Naive thymus-derived CD4-positive, alpha-beta T cell (primary cell): ENCODE results near the gene PBX1. TPM values are rescaled to one million over a fixed set of nuclear protein-coding genes. Genes with fewer than 3 reads are reported as not detected.

Experiments
- ATAC-seq: fragments of 150-1000 bp; cut with Tn5 transposase; 2 replicates; pipeline ENCODE4 v1.10.0; 2021; ENCODE audit warnings: mild to moderate bottlenecking, moderate library complexity
- CTCF ChIA-PET: fragments of 350-600 bp; sonication (Branson Sonifier 250); formaldehyde crosslinking; loops from one replicate; lab custom pipeline; 2021; ENCODE audit warnings: antibody characterized with exemption; lab: Charles Lee
- POLR2A ChIA-PET: fragments of 350-600 bp; sonication (Branson Sonifier 250); formaldehyde crosslinking; loops from one replicate; lab custom pipeline; 2021; ENCODE audit warnings: antibody characterized with exemption, inconsistent platforms; lab: Charles Lee
- DNase-seq, 9 donors: peaks; one replicate each; pipeline versions ENCODE4 v3.0.0 to v3.0.0-alpha.2; 2020 to 2022; ENCODE audit warnings: mixed read lengths in 1 of 9
- H3K27ac ChIP-seq: one replicate; pipeline ENCODE4 v1.7.0; 2013; ENCODE audit warnings: mild to moderate bottlenecking, low read depth, low read length, moderate library complexity
- H3K27me3 ChIP-seq, 2 donors: one replicate each; pipeline ENCODE4 v1.7.0; 2013; ENCODE audit warnings: low read length in 2 of 2, mild to moderate bottlenecking in 2 of 2, moderate library complexity in 2 of 2; ENCODE audit not compliant: control insufficient read depth in 2 of 2, insufficient read depth in 2 of 2
- H3K36me3 ChIP-seq, 3 experiments: 1 replicate in 2 of 3; 2 replicates in 1 of 3; pipeline ENCODE4 v1.7.0; 2013; ENCODE audit warnings: low read length in 3 of 3, mild to moderate bottlenecking in 3 of 3, moderate library complexity in 1 of 3; ENCODE audit not compliant: insufficient read depth in 3 of 3, control insufficient read depth in 2 of 3
- H3K4me1 ChIP-seq, 2 donors: one replicate each; pipeline ENCODE4 v1.7.0; 2013; ENCODE audit warnings: low read length in 2 of 2, mild to moderate bottlenecking in 2 of 2, moderate library complexity in 1 of 2; ENCODE audit not compliant: control insufficient read depth in 2 of 2, insufficient read depth in 2 of 2
- H3K4me3 ChIP-seq: 2 replicates; pipeline ENCODE4 v1.7.0; 2013; ENCODE audit warnings: mild to moderate bottlenecking, low read length
- H3K9me3 ChIP-seq, 3 experiments: 1 replicate in 2 of 3; 2 replicates in 1 of 3; pipeline ENCODE4 v1.7.0; 2013; ENCODE audit warnings: low read length in 3 of 3; ENCODE audit not compliant: control insufficient read depth in 2 of 3
- H3K27ac Mint-ChIP-seq, 9 donors: one replicate each; pipeline ENCODE4 v1.8.0; 2020 to 2022; ENCODE audit warnings: mixed read lengths in 9 of 9, mild to moderate bottlenecking in 8 of 9, moderate library complexity in 5 of 9, inconsistent platforms in 2 of 9
- H3K27me3 Mint-ChIP-seq, 5 donors: one replicate each; pipeline ENCODE4 v1.8.0; 2021 to 2022; ENCODE audit warnings: mixed read lengths in 5 of 5, mild to moderate bottlenecking in 1 of 5
- H3K36me3 Mint-ChIP-seq, 5 donors: one replicate each; pipeline ENCODE4 v1.8.0; 2020 to 2022; ENCODE audit warnings: mixed read lengths in 5 of 5, mild to moderate bottlenecking in 3 of 5, inconsistent platforms in 1 of 5
- H3K4me1 Mint-ChIP-seq, 7 donors: one replicate each; pipeline ENCODE4 v1.8.0; 2020 to 2022; ENCODE audit warnings: mixed read lengths in 7 of 7, mild to moderate bottlenecking in 3 of 7, inconsistent platforms in 1 of 7
- H3K4me3 Mint-ChIP-seq, 10 donors: one replicate each; pipeline ENCODE4 v1.8.0; 2020 to 2022; ENCODE audit warnings: mild to moderate bottlenecking in 10 of 10, mixed read lengths in 10 of 10, moderate library complexity in 6 of 10, inconsistent platforms in 2 of 10
- H3K9me3 Mint-ChIP-seq, 11 donors: one replicate each; pipeline ENCODE4 v1.8.0; 2020 to 2022; ENCODE audit warnings: mixed read lengths in 11 of 11, mild to moderate bottlenecking in 4 of 11, inconsistent platforms in 1 of 11, moderate library complexity in 1 of 11
- intact Hi-C, 2 donors: fragments of 100-400 bp; cut with micrococcal nuclease; formaldehyde crosslinking; loops; one replicate each; pipeline ENCODE4 v1.15.1; 2023
- polyA plus RNA-seq, 2 donors: library from polyadenylated mRNA; unstranded; fragments of 300-500 nt; fragmentation: Illumina TruSeq; gene quantifications; one replicate each; pipeline ENCODE4 v1.2.3, GENCODE V29; 2021
- total RNA-seq, 6 experiments: library from RNA in 5 of 6; stranded (reverse) in 5 of 6; gene quantifications; 1 replicate in 5 of 6; 2 replicates in 1 of 6; pipeline ENCODE4 v1.2.3 and lab custom pipeline; 2021 to 2026

PBX1 gene
- total and polyA plus RNA-seq, 7 experiments from 2014 or later: 0.02 to 2.9 (median 1.7) TPM; not detected in 1

- Histone ChIP-seq H3K4me1 (no peaks in the 10 kb centered on the region), H3K27me3 (no peaks in the 10 kb centered on the region), H3K27ac (no peak overlapping the region), H3K4me3 (no peak overlapping the region), H3K9me3 (no peaks in the 10 kb centered on the region), H3K36me3 (no peaks in the 10 kb centered on the region)
- peaks cover 0 to 8% (median 0%) of the 10 kb centered on the region in 11 donors for H3K9me3 Mint-ChIP-seq
- no peak overlapping the region for H3K4me3 Mint-ChIP-seq
- POLR2A ChIA-PET: no interaction called here
- H3K27ac Mint-ChIP-seq: no peak overlapping the region
- peaks cover 0 to 10% (median 4%) of the 10 kb centered on the region in 5 donors for H3K27me3 Mint-ChIP-seq
- H3K36me3 Mint-ChIP-seq: no peaks in the 10 kb centered on the region
- no peak for DNase-seq
- CTCF ChIA-PET: interaction anchor here (0.7 kb wide), 1 partner anchor 721 kb away, joined by 4 read pairs; no protein-coding TSS in a partner anchor
- no peak for ATAC-seq
- peaks cover 0 to 2% (median 0%) of the 10 kb centered on the region in 7 donors for H3K4me1 Mint-ChIP-seq
- intact Hi-C loops: no loop called here
Observed at GRCh38 chr1:164595212-164595611, 36.2 kb downstream of the PBX1 start.

GRCh38 chr1:164596172-164596571, 37.2 kb downstream of the PBX1 start:
- ChIA-PET POLR2A (no interaction called here), CTCF (no interaction called here)
- no peaks in the 10 kb centered on the region for H3K36me3 Mint-ChIP-seq
- no peaks in the 10 kb centered on the region for H3K36me3 ChIP-seq
- no peak for ATAC-seq
- H3K4me3 Mint-ChIP-seq: no peak overlapping the region
- H3K27ac ChIP-seq: no peak overlapping the region
- H3K27me3 Mint-ChIP-seq: peaks cover 0 to 5% (median 0%) of the 10 kb centered on the region in 5 donors
- H3K27ac Mint-ChIP-seq: no peak overlapping the region
- H3K27me3 ChIP-seq: no peaks in the 10 kb centered on the region
- H3K4me1 ChIP-seq: no peaks in the 10 kb centered on the region
- intact Hi-C loops: no loop called here
- no peaks in the 10 kb centered on the region for H3K9me3 ChIP-seq
- no peak for DNase-seq
- H3K4me3 ChIP-seq: no peak overlapping the region
- H3K9me3 Mint-ChIP-seq: peaks cover 0 to 8% (median 0%) of the 10 kb centered on the region in 11 donors
- peaks cover 0 to 2% (median 0%) of the 10 kb centered on the region in 7 donors for H3K4me1 Mint-ChIP-seq

GRCh38 chr1:164598719-164599118, 39.7 kb downstream of the PBX1 start:
- DNase-seq (no peak), ATAC-seq (no peak)
- H3K27ac Mint-ChIP-seq: no peak overlapping the region
- peaks cover 0 to 4% (median 0%) of the 10 kb centered on the region in 11 donors for H3K9me3 Mint-ChIP-seq
- CTCF ChIA-PET: no interaction called here
- H3K27me3 ChIP-seq: no peaks in the 10 kb centered on the region
- no peak overlapping the region for H3K27ac ChIP-seq
- H3K36me3 Mint-ChIP-seq: no peaks in the 10 kb centered on the region
- H3K4me1 Mint-ChIP-seq: no peaks in the 10 kb centered on the region
- no peak overlapping the region for H3K4me3 ChIP-seq
- H3K4me1 ChIP-seq: no peaks in the 10 kb centered on the region
- H3K36me3 ChIP-seq: no peaks in the 10 kb centered on the region
- POLR2A ChIA-PET: no interaction called here
- no peak overlapping the region for H3K4me3 Mint-ChIP-seq
- no peaks in the 10 kb centered on the region for H3K27me3 Mint-ChIP-seq
- intact Hi-C loops: no loop called here
- H3K9me3 ChIP-seq: no peaks in the 10 kb centered on the region

GRCh38 chr1:164599272-164599671, 40.3 kb downstream of the PBX1 start:
- H3K4me3 Mint-ChIP-seq: no peak overlapping the region
- H3K4me1 ChIP-seq: no peaks in the 10 kb centered on the region
- no peaks in the 10 kb centered on the region for H3K27me3 ChIP-seq
- H3K27ac Mint-ChIP-seq: no peak overlapping the region
- no peak for DNase-seq
- no peak for ATAC-seq
- H3K9me3 ChIP-seq: no peaks in the 10 kb centered on the region
- H3K27ac ChIP-seq: no peak overlapping the region
- H3K27me3 Mint-ChIP-seq: no peaks in the 10 kb centered on the region
- H3K4me1 Mint-ChIP-seq: no peaks in the 10 kb centered on the region
- H3K36me3 ChIP-seq: no peaks in the 10 kb centered on the region
- ChIA-PET CTCF (interaction anchor here (0.6 kb wide), 1 partner anchor 169 kb away, joined by 3 read pairs; no protein-coding TSS in a partner anchor), POLR2A (no interaction called here)
- intact Hi-C loops: no loop called here
- H3K9me3 Mint-ChIP-seq: peaks cover 0 to 4% (median 0%) of the 10 kb centered on the region in 11 donors
- H3K36me3 Mint-ChIP-seq: no peaks in the 10 kb centered on the region
- no peak overlapping the region for H3K4me3 ChIP-seq

- DNase-seq: no peak
- no peak overlapping the region for H3K27ac ChIP-seq
- ATAC-seq: no peak
- H3K36me3 Mint-ChIP-seq: no peaks in the 10 kb centered on the region
- intact Hi-C loops: no loop called here
- no peaks in the 10 kb centered on the region for H3K36me3 ChIP-seq
- no peak overlapping the region for H3K4me3 Mint-ChIP-seq
- ChIA-PET CTCF (no interaction called here), POLR2A (no interaction called here)
- peaks cover 0 to 4% (median 0%) of the 10 kb centered on the region in 11 donors for H3K9me3 Mint-ChIP-seq
- H3K27ac Mint-ChIP-seq: no peak overlapping the region
- no peaks in the 10 kb centered on the region for H3K9me3 ChIP-seq
- H3K27me3 ChIP-seq: no peaks in the 10 kb centered on the region
- no peaks in the 10 kb centered on the region for H3K4me1 Mint-ChIP-seq
- no peaks in the 10 kb centered on the region for H3K4me1 ChIP-seq
- no peak overlapping the region for H3K4me3 ChIP-seq
- H3K27me3 Mint-ChIP-seq: peaks cover 0 to 5% (median 0%) of the 10 kb centered on the region in 5 donors
Observed at GRCh38 chr1:164601399-164602100, 42.6 kb downstream of the PBX1 start.

GRCh38 chr1:164602101-164602422, 43.1 kb downstream of the PBX1 start:
- Histone ChIP-seq H3K4me3 (no peak overlapping the region), H3K27ac (no peak overlapping the region), H3K36me3 (no peaks in the 10 kb centered on the region), H3K4me1 (no peaks in the 10 kb centered on the region), H3K27me3 (no peaks in the 10 kb centered on the region), H3K9me3 (no peaks in the 10 kb centered on the region)
- CTCF ChIA-PET: no interaction called here
- POLR2A ChIA-PET: no interaction called here
- ATAC-seq: no peak
- no peak overlapping the region for H3K27ac Mint-ChIP-seq
- peaks cover 0 to 4% (median 0%) of the 10 kb centered on the region in 11 donors for H3K9me3 Mint-ChIP-seq
- no peaks in the 10 kb centered on the region for H3K36me3 Mint-ChIP-seq
- DNase-seq: no peak
- no peak overlapping the region for H3K4me3 Mint-ChIP-seq
- intact Hi-C loops: no loop called here
- H3K4me1 Mint-ChIP-seq: no peaks in the 10 kb centered on the region
- H3K27me3 Mint-ChIP-seq: peaks cover 0 to 5% (median 0%) of the 10 kb centered on the region in 5 donors

- H3K4me1 Mint-ChIP-seq: no peaks in the 10 kb centered on the region
- intact Hi-C loops: no loop called here
- Histone ChIP-seq H3K36me3 (no peaks in the 10 kb centered on the region), H3K4me1 (no peaks in the 10 kb centered on the region), H3K27me3 (no peaks in the 10 kb centered on the region), H3K4me3 (no peak overlapping the region), H3K9me3 (no peaks in the 10 kb centered on the region), H3K27ac (no peak overlapping the region)
- H3K4me3 Mint-ChIP-seq: no peak overlapping the region
- CTCF ChIA-PET: no interaction called here
- H3K36me3 Mint-ChIP-seq: no peaks in the 10 kb centered on the region
- DNase-seq: no peak
- H3K9me3 Mint-ChIP-seq: peaks cover 0 to 4% (median 0%) of the 10 kb centered on the region in 11 donors
- POLR2A ChIA-PET: no interaction called here
- H3K27ac Mint-ChIP-seq: no peak overlapping the region
- H3K27me3 Mint-ChIP-seq: peaks cover 0 to 5% (median 0%) of the 10 kb centered on the region in 5 donors
- ATAC-seq: no peak
Observed at GRCh38 chr1:164602480-164603093, 43.6 kb downstream of the PBX1 start.
